Measurements from ENCODE around the gene ATP5F1E.

GRCh38 chr20:59010995-59011873 is 20.9 kb downstream of the ATP5F1E start:
- no peak for TF ChIP-seq CTCF (IDR thresholded peaks at IDR 0.05 in 4 of 5, conservative IDR thresholded peaks at IDR 0.05 in 1 of 5)
- no peak for TF ChIP-seq POLR2A (IDR thresholded peaks at IDR 0.05)

All from gastrocnemius medialis (tissue), 4 donors.